ENCODE measurements around the gene RBM34. TPM values are rescaled to one million over a fixed set of nuclear protein-coding genes. Genes with fewer than 3 reads are reported as not detected.

RBM34 gene
- total and polyA plus RNA-seq, 2 experiments from 2014 or later: 54.4 to 75.4 TPM

DNA sequence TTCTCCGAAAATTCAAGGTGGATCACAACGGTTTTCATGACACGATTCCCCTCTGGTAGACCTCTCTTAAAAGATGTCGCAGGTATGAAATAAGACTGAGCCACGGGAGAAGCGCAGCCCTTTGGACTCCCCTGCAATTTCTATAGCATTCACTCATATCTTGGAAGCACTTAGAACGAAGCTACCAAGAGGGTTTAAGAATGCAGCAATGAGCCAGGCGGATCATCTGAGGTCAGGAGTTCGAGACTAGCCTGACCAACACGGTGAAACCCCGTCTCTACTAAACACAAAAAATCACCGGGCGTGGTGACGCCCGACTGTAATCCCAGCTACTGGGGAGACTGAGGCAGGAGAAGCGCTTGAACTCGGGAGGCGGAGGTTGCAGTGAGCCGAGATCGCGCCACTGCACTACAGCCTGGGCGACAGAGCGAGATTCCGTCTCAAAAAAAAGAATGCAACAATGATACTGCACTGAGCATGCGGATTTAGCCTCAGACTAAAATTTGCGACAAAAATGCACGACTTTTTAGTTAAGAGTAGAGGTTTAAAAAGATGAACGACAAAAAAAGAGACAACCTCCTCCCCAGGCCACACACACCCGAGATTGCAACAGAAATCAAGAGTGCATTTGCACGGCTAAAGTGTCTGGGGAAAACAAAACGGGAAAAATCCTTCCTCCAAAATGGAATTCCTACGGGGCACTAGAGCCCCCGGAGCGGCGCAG is 33.2 kb downstream of the RBM34 start:
- Histone ChIP-seq H3K27me3 (no peaks in the 10 kb centered on the region), H3K4me3 (peak overlapping the region; percentile 61), H3K9me3 (ENCODE audit: low read depth) (no peaks in the 10 kb centered on the region), H3K79me2 (peaks cover 57% of the 10 kb centered on the region), H3K36me3 (replicated peaks; ENCODE audit: insufficient read depth, low read depth) (no peaks in the 10 kb centered on the region), H2AFZ (peak overlapping the region; percentile 80), H4K20me1 (ENCODE audit: insufficient read depth, poor library complexity, severe bottlenecking) (peaks cover 49% of the 10 kb centered on the region), H3K9me2 (replicated peaks; ENCODE audit: insufficient read depth) (no peaks in the 10 kb centered on the region), H3K4me1 (ENCODE audit: insufficient read depth) (peaks cover 9% of the 10 kb centered on the region), H3K4me2 (peak overlapping the region; percentile 79), H3K27ac (peak overlapping the region; percentile 98)
- DNase-seq (ENCODE audit: low spot score): peak; percentile 35
- WGBS (ENCODE audit: low lambda C conversion rate, missing lambda C conversion rate): 1% methylated on average over 34 of the region's 35 CpGs
- TF ChIP-seq, protein P1, sequence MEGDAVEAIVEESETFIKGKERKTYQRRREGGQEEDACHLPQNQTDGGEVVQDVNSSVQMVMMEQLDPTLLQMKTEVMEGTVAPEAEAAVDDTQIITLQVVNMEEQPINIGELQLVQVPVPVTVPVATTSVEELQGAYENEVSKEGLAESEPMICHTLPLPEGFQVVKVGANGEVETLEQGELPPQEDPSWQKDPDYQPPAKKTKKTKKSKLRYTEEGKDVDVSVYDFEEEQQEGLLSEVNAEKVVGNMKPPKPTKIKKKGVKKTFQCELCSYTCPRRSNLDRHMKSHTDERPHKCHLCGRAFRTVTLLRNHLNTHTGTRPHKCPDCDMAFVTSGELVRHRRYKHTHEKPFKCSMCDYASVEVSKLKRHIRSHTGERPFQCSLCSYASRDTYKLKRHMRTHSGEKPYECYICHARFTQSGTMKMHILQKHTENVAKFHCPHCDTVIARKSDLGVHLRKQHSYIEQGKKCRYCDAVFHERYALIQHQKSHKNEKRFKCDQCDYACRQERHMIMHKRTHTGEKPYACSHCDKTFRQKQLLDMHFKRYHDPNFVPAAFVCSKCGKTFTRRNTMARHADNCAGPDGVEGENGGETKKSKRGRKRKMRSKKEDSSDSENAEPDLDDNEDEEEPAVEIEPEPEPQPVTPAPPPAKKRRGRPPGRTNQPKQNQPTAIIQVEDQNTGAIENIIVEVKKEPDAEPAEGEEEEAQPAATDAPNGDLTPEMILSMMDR (IDR thresholded peaks at IDR 0.05; ENCODE audit: poor library complexity): no peak
- no peak for TF ChIP-seq EZH2phosphoT487 (IDR thresholded peaks at IDR 0.05; ENCODE audit: low read depth, severe bottlenecking, unreplicated experiment)
- TF ChIP-seq EZH2 (IDR thresholded peaks at IDR 0.05; ENCODE audit: borderline replicate concordance): no peak

DNA sequence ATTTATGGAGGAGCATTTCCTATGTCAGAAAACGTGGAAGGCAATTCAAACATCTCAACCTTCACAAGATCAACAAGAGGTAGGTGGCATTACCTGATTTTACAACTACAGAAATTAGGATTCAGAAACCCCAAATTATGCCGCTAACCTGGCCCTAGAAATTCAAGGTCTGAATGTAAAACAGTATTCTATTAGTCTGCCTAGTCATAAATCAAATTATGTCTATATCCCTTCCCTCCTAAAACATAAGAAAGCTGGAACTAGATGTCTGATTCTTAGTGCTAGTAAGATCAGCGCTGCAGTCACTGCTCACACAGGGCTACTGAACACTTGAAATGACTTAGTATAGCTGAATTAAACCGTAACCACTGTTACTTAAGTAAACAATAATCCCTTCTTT is 33.8 kb downstream of the RBM34 start:
- H3K4me2 ChIP-seq: peak overlapping the region; percentile 79
- DNase-seq (ENCODE audit: low spot score): no peak
- peaks cover 63% of the 10 kb centered on the region for H3K79me2 ChIP-seq
- H3K27me3 ChIP-seq: no peaks in the 10 kb centered on the region
- no peaks in the 10 kb centered on the region for H3K9me2 ChIP-seq (replicated peaks; ENCODE audit: insufficient read depth)
- H2AFZ ChIP-seq: no peak overlapping the region
- H3K9me3 ChIP-seq (ENCODE audit: low read depth): no peaks in the 10 kb centered on the region
- WGBS (ENCODE audit: low lambda C conversion rate, missing lambda C conversion rate): 29% methylated on average over 4 of the region's 4 CpGs
- peak overlapping the region; percentile 61 for H3K4me3 ChIP-seq
- H3K27ac ChIP-seq: no peak overlapping the region
- no peaks in the 10 kb centered on the region for H3K36me3 ChIP-seq (replicated peaks; ENCODE audit: insufficient read depth, low read depth)
- TF ChIP-seq EZH2 (IDR thresholded peaks at IDR 0.05; ENCODE audit: borderline replicate concordance): no peak
- TF ChIP-seq, protein P1 (IDR thresholded peaks at IDR 0.05; ENCODE audit: poor library complexity): no peak
- no peak for TF ChIP-seq EZH2phosphoT487 (IDR thresholded peaks at IDR 0.05; ENCODE audit: low read depth, severe bottlenecking, unreplicated experiment)
- peaks cover 9% of the 10 kb centered on the region for H3K4me1 ChIP-seq (ENCODE audit: insufficient read depth)
- H4K20me1 ChIP-seq (ENCODE audit: insufficient read depth, poor library complexity, severe bottlenecking): peaks cover 56% of the 10 kb centered on the region

DNA sequence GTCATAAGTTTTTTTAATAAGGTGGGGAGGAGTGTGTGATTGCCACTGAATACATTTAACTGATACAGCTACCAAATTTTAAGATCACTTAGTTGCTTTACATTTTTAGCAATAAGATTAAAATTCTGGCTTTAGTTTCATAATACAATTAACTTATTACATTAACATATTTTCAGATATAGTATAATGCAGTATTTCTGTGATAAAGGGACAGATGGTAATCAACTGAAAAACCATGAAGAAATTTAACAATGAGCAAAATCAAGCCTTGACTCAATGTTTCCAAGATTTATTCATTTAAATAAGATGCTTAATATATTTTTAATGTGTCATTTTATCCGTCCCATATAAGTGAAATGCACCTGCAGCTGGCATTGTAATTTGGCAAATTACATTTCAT is 36.4 kb downstream of the RBM34 start:
- H3K27ac ChIP-seq: no peak overlapping the region
- peaks cover 78% of the 10 kb centered on the region for H4K20me1 ChIP-seq (ENCODE audit: insufficient read depth, poor library complexity, severe bottlenecking)
- H2AFZ ChIP-seq: no peak overlapping the region
- H3K9me3 ChIP-seq (ENCODE audit: low read depth): no peaks in the 10 kb centered on the region
- TF ChIP-seq, protein P1 (IDR thresholded peaks at IDR 0.05; ENCODE audit: poor library complexity): no peak
- no peak for TF ChIP-seq EZH2phosphoT487 (IDR thresholded peaks at IDR 0.05; ENCODE audit: low read depth, severe bottlenecking, unreplicated experiment)
- H3K79me2 ChIP-seq: peaks cover 89% of the 10 kb centered on the region
- H3K36me3 ChIP-seq (replicated peaks; ENCODE audit: insufficient read depth, low read depth): peaks cover 4% of the 10 kb centered on the region
- H3K4me1 ChIP-seq (ENCODE audit: insufficient read depth): peaks cover 9% of the 10 kb centered on the region
- no peak for DNase-seq (ENCODE audit: low spot score)
- no peak overlapping the region for H3K4me2 ChIP-seq
- H3K27me3 ChIP-seq: no peaks in the 10 kb centered on the region
- H3K9me2 ChIP-seq (replicated peaks; ENCODE audit: insufficient read depth): no peaks in the 10 kb centered on the region
- no peak overlapping the region for H3K4me3 ChIP-seq
- WGBS (ENCODE audit: low lambda C conversion rate, missing lambda C conversion rate): 92% methylated on average over 1 of the region's 1 CpG

All from hepatocyte (in vitro differentiated cells).